ENCODE data around the gene PSMG4. TPM values are rescaled to one million over a fixed set of nuclear protein-coding genes. Genes with fewer than 3 reads are reported as not detected.

The PSMG4 gene
- total RNA-seq, 1 experiment from 2014 or later: 29.3 TPM

DNA sequence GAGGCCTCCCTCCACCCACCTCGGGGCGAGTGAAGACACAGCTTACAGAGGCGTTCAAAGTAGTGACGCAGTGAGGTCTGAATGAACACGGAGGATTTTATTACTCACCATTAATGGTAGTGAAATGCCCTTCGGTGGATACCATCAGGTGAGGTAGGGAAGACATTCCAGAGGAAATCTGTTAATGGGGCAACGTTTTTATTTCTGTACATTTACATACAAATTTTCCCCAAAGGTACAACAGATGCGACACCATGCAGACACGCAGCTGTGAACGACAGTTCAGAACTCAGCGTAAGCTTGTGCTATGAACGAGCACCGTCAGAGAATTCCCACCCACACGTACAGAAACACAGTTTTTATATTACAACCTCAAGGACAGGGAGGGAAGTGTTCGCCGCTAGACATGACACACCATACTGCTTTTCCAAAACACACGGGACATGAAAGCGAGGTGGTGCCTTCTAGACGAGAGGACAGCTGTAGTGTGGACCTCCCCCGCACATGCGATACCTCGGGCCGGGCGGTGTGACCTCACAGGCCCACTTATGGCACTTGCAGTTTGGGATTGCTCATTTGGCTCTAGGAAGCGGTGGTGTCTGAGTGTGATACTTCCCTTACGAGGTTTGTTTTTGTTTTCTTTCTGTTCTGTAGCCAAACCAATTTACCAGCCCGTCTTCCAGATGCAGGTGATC is 10.7 kb downstream of the PSMG4 start:
- H3K4me1 Mint-ChIP-seq: peaks cover 6 to 8% of the 10 kb centered on the region in 2 experiments; a peak in 2 of 4 replicates
- H3K4me3 Mint-ChIP-seq: no peak overlapping the region
- Histone ChIP-seq H4K5ac (ENCODE audit: insufficient read length, low read depth, low read length) (no peak overlapping the region), H3K23me2 (ENCODE audit: insufficient read length, low read depth, low read length, poor library complexity, severe bottlenecking) (no peaks in the 10 kb centered on the region), H3K18ac (ENCODE audit: insufficient read length, low read depth, low read length) (no peak overlapping the region), H3K4me1 (ENCODE audit: insufficient read depth, low read length) (no peaks in the 10 kb centered on the region), H3K4me2 (ENCODE audit: insufficient read depth, insufficient read length, low read length) (no peak overlapping the region), H2BK12ac (ENCODE audit: insufficient read length, low read depth, low read length) (no peak overlapping the region), H3K79me2 (ENCODE audit: insufficient read depth, low read length) (peaks cover 2% of the 10 kb centered on the region; the same call in 1 of the 2 replicates), H3T11ph (ENCODE audit: low read length) (no peak overlapping the region), H2BK120ac (ENCODE audit: low read depth, low read length, poor library complexity, severe bottlenecking) (no peak overlapping the region), H3K9ac (ENCODE audit: extremely low read depth, insufficient read length, low read length) (no peak overlapping the region), H3K27me3 (ENCODE audit: insufficient read depth, low read length) (no peaks in the 10 kb centered on the region), H3K14ac (ENCODE audit: insufficient read depth, low read length) (no peak overlapping the region), H3K27ac (ENCODE audit: insufficient read length, low read depth, low read length) (no peak overlapping the region), H2BK20ac (ENCODE audit: low read depth, low read length, poor library complexity, severe bottlenecking) (no peak overlapping the region), H4K20me1 (ENCODE audit: control insufficient read depth, insufficient read depth, insufficient read length) (no peaks in the 10 kb centered on the region), H4K91ac (ENCODE audit: insufficient read length, low read depth, low read length) (no peak overlapping the region), H3K79me1 (ENCODE audit: insufficient read depth, low read depth, low read length, poor library complexity, severe bottlenecking) (no peaks in the 10 kb centered on the region), H2BK15ac (ENCODE audit: low read depth, low read length) (no peak overlapping the region), H4K8ac (replicated peaks; ENCODE audit: insufficient read length, low read depth, low read length) (no peak overlapping the region), H2AK5ac (ENCODE audit: insufficient read length, low read length) (no peak overlapping the region), H2BK5ac (ENCODE audit: insufficient read length, low read length) (no peak overlapping the region), H3K23ac (ENCODE audit: insufficient read length, low read depth, low read length) (no peak overlapping the region), H3K4ac (ENCODE audit: low read depth, low read length) (no peak overlapping the region), H2AFZ (ENCODE audit: low read length) (no peak overlapping the region), H3K56ac (ENCODE audit: insufficient read length, low read depth, low read length) (no peak overlapping the region), H3K9me3 (ENCODE audit: control insufficient read depth, low read depth, low read length) (no peaks in the 10 kb centered on the region)
- no CpG with 5 or more reads among the region's 27 CpGs for WGBS (ENCODE audit: extremely low coverage, insufficient read length, low lambda C conversion rate)
- H3K27me3 Mint-ChIP-seq (ENCODE audit: low read depth): no peaks in the 10 kb centered on the region
- H3K36me3 Mint-ChIP-seq (ENCODE audit: insufficient read depth in 1 of 3, low read depth in 3 of 3): peaks cover 44 to 75% (median 72%) of the 10 kb centered on the region in 3 experiments
- TF ChIP-seq, protein P1, sequence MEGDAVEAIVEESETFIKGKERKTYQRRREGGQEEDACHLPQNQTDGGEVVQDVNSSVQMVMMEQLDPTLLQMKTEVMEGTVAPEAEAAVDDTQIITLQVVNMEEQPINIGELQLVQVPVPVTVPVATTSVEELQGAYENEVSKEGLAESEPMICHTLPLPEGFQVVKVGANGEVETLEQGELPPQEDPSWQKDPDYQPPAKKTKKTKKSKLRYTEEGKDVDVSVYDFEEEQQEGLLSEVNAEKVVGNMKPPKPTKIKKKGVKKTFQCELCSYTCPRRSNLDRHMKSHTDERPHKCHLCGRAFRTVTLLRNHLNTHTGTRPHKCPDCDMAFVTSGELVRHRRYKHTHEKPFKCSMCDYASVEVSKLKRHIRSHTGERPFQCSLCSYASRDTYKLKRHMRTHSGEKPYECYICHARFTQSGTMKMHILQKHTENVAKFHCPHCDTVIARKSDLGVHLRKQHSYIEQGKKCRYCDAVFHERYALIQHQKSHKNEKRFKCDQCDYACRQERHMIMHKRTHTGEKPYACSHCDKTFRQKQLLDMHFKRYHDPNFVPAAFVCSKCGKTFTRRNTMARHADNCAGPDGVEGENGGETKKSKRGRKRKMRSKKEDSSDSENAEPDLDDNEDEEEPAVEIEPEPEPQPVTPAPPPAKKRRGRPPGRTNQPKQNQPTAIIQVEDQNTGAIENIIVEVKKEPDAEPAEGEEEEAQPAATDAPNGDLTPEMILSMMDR (conservative IDR thresholded peaks at IDR 0.05): no peak
- no peak for DNase-seq
- H3K9me3 Mint-ChIP-seq: no peaks in the 10 kb centered on the region
- H3K27ac Mint-ChIP-seq: peak overlapping the region in 2 of 3 experiments; percentile 41 to 52; a peak in 3 of 7 replicates
